Fibroblast of gingiva (primary cell): ENCODE measurements around the gene LRRK1.

Source experiments
- DNase-seq: peaks from one replicate; pipeline ENCODE4 v3.0.0-alpha.2; 2011; ENCODE audit warnings: low read depth

LRRK1 gene

GRCh38 chr15:101008158-101009139 is 89.3 kb downstream of the LRRK1 start:
- DNase-seq, result peak; percentile 76

GRCh38 chr15:101009176-101009575 is 90.0 kb downstream of the LRRK1 start:
- no peak for DNase-seq

DNA sequence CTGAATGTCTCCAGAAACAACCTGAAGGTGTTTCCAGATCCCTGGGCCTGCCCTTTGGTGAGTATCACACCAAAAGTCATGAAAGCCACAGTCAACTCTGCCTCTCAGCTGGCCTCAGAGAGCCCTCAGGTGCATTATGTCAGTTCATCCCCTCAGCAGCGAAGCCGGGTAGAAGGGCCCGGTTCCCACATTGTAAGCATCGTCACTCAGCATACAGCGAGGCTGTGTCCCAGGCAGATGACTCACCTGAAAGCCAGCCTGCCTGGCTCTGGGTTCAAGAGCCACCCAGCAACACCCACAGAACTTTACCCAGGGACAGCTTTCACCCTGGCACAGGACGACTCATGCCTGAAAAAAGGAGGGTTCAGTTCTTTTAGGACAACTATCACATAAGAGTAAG is 91.6 kb downstream of the LRRK1 start:
- DNase-seq, result no peak

GRCh38 chr15:101012326-101013200 is 93.4 kb downstream of the LRRK1 start:
- no peak for DNase-seq

GRCh38 chr15:101013201-101013550 is 94.0 kb downstream of the LRRK1 start:
- DNase-seq, result no peak

GRCh38 chr15:101013769-101014675 is 94.9 kb downstream of the LRRK1 start:
- no peak for DNase-seq

GRCh38 chr15:101014921-101015841 is 96.0 kb downstream of the LRRK1 start:
- DNase-seq, result peak; percentile 58

DNA sequence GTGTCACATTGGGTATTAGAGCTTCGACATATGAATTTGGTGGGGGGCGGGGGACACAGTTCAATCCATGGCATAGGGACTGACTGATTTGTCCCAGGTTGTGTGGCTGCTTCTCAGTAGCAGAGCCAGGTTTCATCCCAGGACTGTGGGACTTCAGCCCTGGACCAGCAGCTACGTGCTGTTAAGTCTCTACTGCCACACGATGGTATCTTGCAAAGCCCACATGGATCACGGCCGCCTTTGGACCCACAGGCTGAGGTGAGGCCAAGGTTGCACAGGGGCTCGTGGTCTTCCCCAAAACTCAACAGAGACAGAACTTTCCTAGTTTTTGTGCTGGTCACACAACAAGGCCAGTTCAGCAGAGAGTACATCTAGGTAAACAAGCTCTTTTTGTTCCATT is 97.4 kb downstream of the LRRK1 start:
- no peak for DNase-seq

DNA sequence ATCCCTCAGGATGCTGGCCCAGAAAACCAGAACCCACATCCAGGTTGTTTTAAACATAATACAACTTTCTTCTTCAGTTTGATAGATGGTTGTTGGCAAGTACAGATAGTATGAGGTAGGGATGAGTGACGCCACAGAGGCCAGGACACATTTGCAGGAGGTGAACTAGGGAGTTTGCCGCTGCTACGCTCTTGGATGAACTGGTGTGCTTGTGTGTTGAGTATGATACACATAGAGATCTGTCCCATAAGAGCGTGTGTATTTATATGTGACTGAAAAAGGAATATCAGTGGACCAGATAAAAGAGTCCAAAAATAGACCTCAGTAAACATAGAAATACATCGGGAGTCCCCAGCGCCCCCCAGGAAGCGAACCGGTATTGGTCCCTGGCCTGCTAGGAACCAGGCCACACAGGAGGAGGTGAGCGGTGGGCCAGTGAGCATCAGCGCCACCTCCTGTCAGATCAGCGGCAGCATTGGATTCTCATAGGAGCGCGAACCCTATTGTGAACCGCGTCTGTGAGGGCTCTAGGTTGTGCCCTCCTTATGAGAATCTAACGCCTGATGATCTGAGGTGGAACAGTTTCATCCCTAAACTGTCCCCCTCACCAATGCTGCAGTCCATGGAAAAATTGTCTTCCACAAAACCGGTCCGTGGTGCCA is 98.1 kb downstream of the LRRK1 start:
- DNase-seq, result no peak

DNA sequence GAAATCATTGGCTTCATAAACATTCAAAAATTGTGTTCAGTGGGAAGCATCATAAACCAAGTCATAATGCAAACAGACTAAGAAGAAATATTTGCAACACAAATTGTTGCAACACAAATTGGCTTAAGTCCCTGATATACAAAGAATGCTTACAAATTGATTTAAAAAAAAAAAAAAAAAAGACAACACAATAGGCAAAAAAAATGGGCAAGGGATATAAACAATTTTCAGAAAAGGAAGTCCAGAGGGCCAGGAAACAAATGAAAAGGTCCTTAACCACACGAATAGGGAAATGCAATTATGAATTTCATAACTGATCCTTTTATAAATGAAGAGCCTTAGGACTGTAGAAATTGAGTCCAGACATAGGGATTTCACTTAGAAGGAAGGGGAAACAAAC is 98.9 kb downstream of the LRRK1 start:
- DNase-seq, result peak; percentile 92

- no peak for DNase-seq
Measured at GRCh38 chr15:101018450-101018849, 99.3 kb downstream of the LRRK1 start.

DNA sequence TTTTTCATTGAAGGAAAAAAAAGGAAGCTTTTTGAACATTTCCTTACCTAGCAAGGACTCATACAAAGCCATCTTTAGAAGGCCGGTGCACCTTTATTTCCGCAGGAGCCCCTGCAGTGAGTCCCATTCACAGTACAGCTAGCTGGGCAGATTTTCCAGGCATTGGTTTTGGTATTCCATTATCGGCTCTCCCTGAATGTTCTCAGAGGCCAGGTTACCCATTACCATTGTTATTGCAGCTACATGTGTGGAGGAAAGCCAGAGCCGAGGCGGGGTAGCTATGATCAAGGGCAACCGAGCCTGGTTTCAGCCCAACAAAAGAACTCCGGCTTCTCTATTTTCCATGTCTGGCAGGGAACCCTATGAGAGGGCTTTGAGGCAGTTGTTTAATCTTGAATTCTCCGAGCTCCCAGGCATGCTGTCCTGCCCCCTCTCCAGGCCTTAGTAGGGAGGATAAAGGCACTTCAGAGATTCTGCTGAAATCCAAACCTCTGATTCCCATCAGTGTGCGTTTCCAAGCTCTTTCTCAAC is 100.3 kb downstream of the LRRK1 start:
- no peak for DNase-seq

DNA sequence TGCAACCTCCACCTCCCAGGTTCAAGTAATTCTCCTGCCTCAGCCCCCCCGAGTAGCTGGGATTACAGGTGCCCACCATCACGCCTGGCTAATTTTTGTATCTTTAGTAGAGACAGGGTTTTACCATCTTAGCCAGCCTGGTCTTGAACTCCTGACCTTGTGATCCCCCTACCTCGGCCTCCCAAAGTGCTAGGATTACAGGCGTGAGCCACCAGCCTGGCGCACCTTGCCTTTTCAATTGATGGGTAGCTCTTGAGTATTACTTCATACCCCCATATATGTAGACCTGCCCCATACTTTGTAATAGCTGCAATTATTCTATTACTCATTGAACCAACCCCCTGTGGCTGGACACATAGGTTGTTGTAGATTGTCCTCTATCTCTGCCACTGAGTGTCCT is 101.3 kb downstream of the LRRK1 start:
- no peak for DNase-seq

DNA sequence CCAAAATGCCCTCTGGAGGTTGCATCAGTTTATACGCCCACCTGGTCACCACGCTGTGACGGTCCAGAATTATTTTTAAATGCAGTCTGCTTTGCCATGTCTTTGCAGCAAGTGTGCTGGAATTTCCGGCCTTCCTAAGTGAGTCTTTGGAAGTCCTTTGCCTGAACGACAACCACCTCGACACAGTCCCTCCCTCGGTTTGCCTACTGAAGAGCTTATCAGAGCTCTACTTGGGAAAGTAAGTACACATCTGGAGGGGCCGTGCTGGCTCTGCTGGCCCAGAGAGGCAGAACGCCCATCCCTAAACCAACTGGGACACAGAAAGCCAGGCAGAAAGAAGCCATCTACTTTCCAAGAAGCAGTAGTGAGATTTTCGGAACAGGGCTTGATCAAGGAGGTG is 101.8 kb downstream of the LRRK1 start:
- DNase-seq, result no peak

DNA sequence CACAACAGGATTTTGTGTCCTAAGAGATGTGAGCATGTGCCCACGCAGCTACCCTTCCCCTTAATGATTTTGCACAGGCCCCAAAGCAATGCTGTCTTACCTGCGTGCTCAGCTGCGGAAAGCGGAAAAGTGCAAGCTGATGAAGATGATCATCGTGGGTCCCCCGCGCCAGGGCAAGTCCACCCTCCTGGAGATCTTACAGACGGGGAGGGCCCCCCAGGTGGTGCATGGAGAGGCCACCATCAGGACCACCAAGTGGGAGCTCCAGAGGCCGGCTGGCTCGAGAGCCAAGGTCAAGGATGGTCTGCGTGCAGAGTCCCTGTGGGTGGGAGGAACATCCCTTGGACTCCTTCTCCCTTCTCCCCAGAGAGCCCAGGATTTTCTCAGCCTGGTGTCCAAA is 103.1 kb downstream of the LRRK1 start:
- DNase-seq, result no peak

- no peak for DNase-seq
Measured at GRCh38 chr15:101022876-101023275, 103.7 kb downstream of the LRRK1 start.

DNA sequence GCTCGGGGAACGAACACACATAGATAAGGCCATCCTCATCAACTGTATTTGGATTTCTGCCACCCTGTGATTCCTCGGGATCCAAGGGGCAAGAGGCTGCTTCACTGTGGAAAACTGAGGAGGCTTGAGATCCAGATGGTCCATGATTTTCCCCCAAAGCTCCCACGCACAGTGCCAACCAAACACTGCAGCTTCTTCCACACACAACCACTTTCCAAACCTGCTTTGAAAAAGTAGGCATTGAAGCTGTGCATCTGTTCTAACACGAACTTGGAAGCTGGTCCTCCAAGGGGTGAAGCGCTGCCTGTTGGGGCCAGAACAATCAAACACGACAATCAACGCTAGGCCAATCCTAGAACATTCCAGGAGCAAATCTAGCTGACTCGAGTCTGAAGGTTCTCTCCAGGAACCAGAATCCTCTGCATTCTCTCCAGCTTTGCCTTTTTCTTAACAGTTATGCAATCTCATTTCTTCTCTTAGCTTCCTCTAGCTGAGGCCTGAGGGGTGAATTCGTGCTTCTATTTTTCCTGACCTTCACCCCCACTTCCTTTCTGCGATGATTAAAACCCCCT is 104.4 kb downstream of the LRRK1 start:
- DNase-seq, result no peak

DNA sequence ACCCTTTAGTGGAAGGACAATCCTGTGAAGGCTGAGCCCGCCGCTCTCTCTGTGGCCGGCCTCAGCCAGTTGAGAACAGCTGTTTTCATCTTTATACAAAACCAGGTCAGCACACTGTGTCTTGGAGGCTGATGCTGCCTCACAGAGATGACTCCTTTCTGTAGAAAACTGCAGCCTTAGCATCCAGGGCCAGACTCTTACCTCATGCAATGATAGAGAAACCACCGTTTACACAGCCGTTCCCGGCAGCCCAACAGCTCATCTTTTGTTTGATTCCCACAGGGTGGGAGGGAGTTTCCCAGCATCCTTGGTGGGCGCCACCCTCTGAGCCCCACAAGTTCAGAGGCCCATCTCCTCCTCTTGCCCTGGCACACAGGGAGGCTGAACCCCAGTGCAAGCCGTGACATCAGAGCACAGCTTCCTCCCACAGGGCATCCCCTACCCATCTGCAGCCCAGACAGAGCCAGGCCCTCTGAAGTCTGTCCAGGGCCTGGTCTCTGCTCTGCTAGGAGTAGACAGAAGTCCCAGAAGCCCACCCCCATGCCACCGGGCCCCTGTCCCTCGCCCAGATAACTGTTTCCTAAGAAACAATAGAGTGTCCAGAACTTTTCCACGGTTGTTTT is 105.0 kb downstream of the LRRK1 start:
- peak; percentile 28 for DNase-seq
